OCI-LY3 (cell line): ENCODE data around the gene CDCA7.
"Not testable (repeated sequence)": the region's sequence is repeated elsewhere in the genome, so short reads cannot be mapped to it uniquely, and the experiment has no call there.

ENCODE experiments used
- H2AFZ ChIP-seq: fragments of 200-600, 300-600 bp; shearing (Covaris generic); 2 replicates; pipeline ENCODE4 v1.6.0; 2014; ENCODE audit warnings: antibody characterized with exemption, low read depth, low read length
- H3K27ac ChIP-seq: fragments of 200-600, 300-600 bp; sonication (generic); 2 replicates; pipeline ENCODE4 v1.5.1; 2014; ENCODE audit warnings: mild to moderate bottlenecking, low read length, moderate library complexity, mixed read lengths
- H3K27me3 ChIP-seq: fragments of 200-600, 300-600 bp; sonication (generic); 2 replicates; pipeline ENCODE4 v1.6.1; 2014; ENCODE audit warnings: low read depth, low read length, mixed read lengths
- H3K36me3 ChIP-seq: fragments of 200-600, 300-600 bp; sonication (generic); replicated peaks from 2 replicates; pipeline ENCODE3; 2014; ENCODE audit warnings: low read depth, low read length, mixed read lengths
- H3K4me1 ChIP-seq: fragments of 300-600, 200-600 bp; sonication (generic); 2 replicates; pipeline ENCODE4 v1.6.1; 2014; ENCODE audit warnings: low read length, mixed read lengths
- H3K4me2 ChIP-seq: fragments of 200-600, 300-600 bp; sonication (generic); 2 replicates; pipeline ENCODE4 v1.6.1; 2014; ENCODE audit warnings: low read length, mixed read lengths
- H3K4me3 ChIP-seq: fragments of 300-600, 200-600 bp; sonication (generic); 2 replicates; pipeline ENCODE4 v1.5.1; 2014; ENCODE audit warnings: antibody characterized with exemption, mild to moderate bottlenecking, low read length, moderate library complexity
- H3K79me2 ChIP-seq: fragments of 300-600, 200-600 bp; shearing (Covaris generic); 2 replicates; pipeline ENCODE4 v1.6.1; 2014; ENCODE audit warnings: mild to moderate bottlenecking, low read length, mixed read lengths
- H3K9ac ChIP-seq: fragments of 300-600, 200-600 bp; shearing (Covaris generic); 2 replicates; pipeline ENCODE4 v1.6.0; 2014; ENCODE audit warnings: mild to moderate bottlenecking, low read length, moderate library complexity
- H3K9me3 ChIP-seq: fragments of 200-600, 300-600 bp; shearing (Covaris generic); 2 replicates; pipeline ENCODE4 v1.6.1; 2014; ENCODE audit warnings: low read length, mixed read lengths; ENCODE audit not compliant: insufficient read depth
- H4K20me1 ChIP-seq: fragments of 200-600, 300-600 bp; sonication (generic); 2 replicates; pipeline ENCODE4 v1.6.1; 2016; ENCODE audit warnings: low read length, mixed read lengths; ENCODE audit not compliant: insufficient read depth
- CTCF ChIP-seq: fragments of 200-600, 300-600 bp; sonication (generic); IDR thresholded peaks from 2 replicates; pipeline ENCODE4 v1.5.1; 2014; ENCODE audit warnings: antibody characterized with exemption, low read length, low read depth
- EZH2phosphoT487 ChIP-seq: fragments of 200-600 bp; shearing (Covaris generic); IDR thresholded peaks from 2 replicates; pipeline ENCODE4 v1.6.1; 2018; ENCODE audit warnings: antibody characterized with exemption, mixed run types, low read depth

Gene CDCA7

DNA sequence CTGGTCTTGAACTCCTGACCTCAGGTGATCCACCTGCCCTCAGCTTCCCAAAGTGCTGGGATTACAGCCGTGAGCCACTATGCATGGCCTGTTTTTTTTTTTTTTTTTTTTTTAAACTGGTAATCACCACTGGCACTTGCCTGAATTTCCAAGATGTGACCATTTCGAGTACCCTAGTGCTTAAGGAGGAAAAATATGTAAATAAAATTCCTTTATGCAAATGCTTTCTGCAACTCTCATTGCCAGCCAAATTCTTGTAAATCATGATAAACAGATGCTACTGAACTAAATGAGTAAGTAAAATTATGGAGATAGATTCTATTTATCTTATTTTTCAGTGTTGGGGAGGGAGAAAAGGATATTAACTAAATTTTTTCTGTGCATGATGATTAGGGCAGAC is 18.6 kb downstream of the CDCA7 start:
- peaks cover 6% of the 10 kb centered on the region; the same call in 1 of the 2 replicates for H4K20me1 ChIP-seq
- H2AFZ ChIP-seq: no peak overlapping the region
- TF ChIP-seq CTCF (no peak), EZH2phosphoT487 (no peak)
- H3K79me2 ChIP-seq: no peaks in the 10 kb centered on the region
- H3K4me1 ChIP-seq: no peaks in the 10 kb centered on the region
- peaks cover 49% of the 10 kb centered on the region for H3K36me3 ChIP-seq
- no peak overlapping the region for H3K9ac ChIP-seq
- no peak overlapping the region for H3K4me3 ChIP-seq
- H3K27me3 ChIP-seq: no peaks in the 10 kb centered on the region
- H3K9me3 ChIP-seq: no peaks in the 10 kb centered on the region
- H3K4me2 ChIP-seq: no peak overlapping the region
- H3K27ac ChIP-seq: no peak overlapping the region

GRCh38 chr2:173374634-173375033 is 20.0 kb downstream of the CDCA7 start:
- H3K9me3 ChIP-seq: no peaks in the 10 kb centered on the region
- H3K4me1 ChIP-seq: no peaks in the 10 kb centered on the region
- H3K27me3 ChIP-seq: no peaks in the 10 kb centered on the region
- no peak for TF ChIP-seq CTCF
- TF ChIP-seq EZH2phosphoT487: no peak
- no peak overlapping the region for H3K27ac ChIP-seq
- H3K36me3 ChIP-seq: peaks cover 36% of the 10 kb centered on the region
- no peak overlapping the region for H3K9ac ChIP-seq
- no peak overlapping the region for H2AFZ ChIP-seq
- H3K4me3 ChIP-seq: no peak overlapping the region
- H4K20me1 ChIP-seq: no peaks in the 10 kb centered on the region; the same call in 1 of the 2 replicates
- H3K79me2 ChIP-seq: no peaks in the 10 kb centered on the region
- no peak overlapping the region for H3K4me2 ChIP-seq

- H3K27ac ChIP-seq, H2AFZ ChIP-seq, H3K4me3 ChIP-seq, H4K20me1 ChIP-seq, H3K4me1 ChIP-seq, H3K9me3 ChIP-seq, H3K27me3 ChIP-seq, H3K79me2 ChIP-seq, H3K4me2 ChIP-seq, H3K9ac ChIP-seq: not testable (repeated sequence)
- H3K36me3 ChIP-seq: peaks cover 20% of the 10 kb centered on the region
Measured at GRCh38 chr2:173385534-173385933, 30.9 kb downstream of the CDCA7 start.

DNA sequence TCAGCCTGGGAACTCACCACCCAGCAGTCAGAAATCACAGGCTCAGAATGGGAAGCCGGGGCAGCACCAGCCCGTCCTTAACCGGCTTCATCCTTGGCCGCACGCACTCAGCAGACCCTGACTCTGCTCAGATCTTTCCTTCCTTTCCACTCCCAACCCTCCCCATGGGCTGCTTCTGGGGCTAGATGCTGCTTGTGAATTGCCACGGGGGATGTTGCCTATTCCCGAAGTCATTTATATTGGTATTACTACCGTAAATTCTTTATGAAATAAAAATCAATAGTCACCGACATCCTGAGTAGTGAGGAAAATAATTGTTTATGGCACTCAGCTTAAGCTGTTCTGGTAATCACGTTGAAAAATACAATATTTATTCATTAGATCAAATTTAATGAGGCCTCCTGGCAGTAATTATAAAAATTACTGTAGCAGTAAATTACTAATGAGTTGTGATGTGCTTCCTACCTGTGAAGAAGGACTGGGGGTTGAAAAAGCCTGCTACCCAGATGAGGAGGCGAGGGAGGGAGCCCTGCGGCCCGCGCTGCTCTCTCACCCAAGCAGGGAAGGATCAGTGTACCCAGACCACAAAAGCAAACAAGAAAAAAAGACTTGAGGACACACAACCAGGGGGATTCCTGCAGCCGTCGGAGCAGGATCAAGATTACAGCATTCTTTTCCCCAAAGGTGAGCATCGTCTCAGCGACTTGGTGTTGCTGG is 31.5 kb downstream of the CDCA7 start:
- no peak overlapping the region for H3K9ac ChIP-seq
- H3K9me3 ChIP-seq: no peaks in the 10 kb centered on the region
- no peaks in the 10 kb centered on the region for H3K4me1 ChIP-seq
- H2AFZ ChIP-seq: no peak overlapping the region
- no peak overlapping the region for H3K4me2 ChIP-seq
- TF ChIP-seq CTCF (no peak), EZH2phosphoT487 (no peak)
- H3K4me3 ChIP-seq: no peak overlapping the region
- no peaks in the 10 kb centered on the region for H3K27me3 ChIP-seq
- H3K27ac ChIP-seq: no peak overlapping the region
- H3K79me2 ChIP-seq: no peaks in the 10 kb centered on the region
- no peaks in the 10 kb centered on the region for H4K20me1 ChIP-seq
- H3K36me3 ChIP-seq: peaks cover 17% of the 10 kb centered on the region

DNA sequence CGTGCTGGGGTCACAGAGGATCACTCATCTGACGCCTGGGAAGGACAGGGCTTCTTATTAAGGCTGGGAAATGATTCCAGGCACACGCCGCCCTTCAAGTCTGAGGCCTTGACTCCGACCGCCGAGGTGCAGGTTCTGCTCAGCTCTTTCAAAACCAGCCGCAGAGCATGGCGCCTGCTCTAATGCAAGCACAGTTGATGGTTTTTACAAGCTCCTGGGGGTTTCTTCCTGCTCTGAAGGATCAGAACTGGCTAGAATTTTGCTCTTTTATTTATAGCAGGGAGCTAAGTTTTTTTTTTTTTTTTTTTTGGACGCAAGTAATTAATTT is 32.0 kb downstream of the CDCA7 start:
- no peak for TF ChIP-seq CTCF
- TF ChIP-seq EZH2phosphoT487: no peak
- H3K36me3 ChIP-seq: peaks cover 17% of the 10 kb centered on the region
- H4K20me1 ChIP-seq: no peaks in the 10 kb centered on the region
- H3K4me3 ChIP-seq: no peak overlapping the region
- H3K9ac ChIP-seq: no peak overlapping the region
- H3K4me1 ChIP-seq: no peaks in the 10 kb centered on the region
- no peak overlapping the region for H3K4me2 ChIP-seq
- no peaks in the 10 kb centered on the region for H3K79me2 ChIP-seq
- H3K27ac ChIP-seq: no peak overlapping the region
- H3K27me3 ChIP-seq: no peaks in the 10 kb centered on the region
- H2AFZ ChIP-seq: no peak overlapping the region
- H3K9me3 ChIP-seq: no peaks in the 10 kb centered on the region
